NCI-H510A (cell line): ENCODE results near the gene C1QTNF3.
"Not testable (repeated sequence)": the region's sequence is repeated elsewhere in the genome, so short reads cannot be mapped to it uniquely, and the experiment has no call there.

Source experiments
- DNase-seq: peaks from one replicate; lab custom pipeline; 2025; lab: John Stamatoyannopoulos, UW

C1QTNF3 gene

GRCh38 chr5:34051374-34051980 is 8.5 kb upstream of the C1QTNF3 start:
- no peak for DNase-seq

GRCh38 chr5:34047774-34048572 is 5.0 kb upstream of the C1QTNF3 start:
- no peak for DNase-seq

GRCh38 chr5:34047143-34047542 is 4.1 kb upstream of the C1QTNF3 start:
- DNase-seq = no peak

GRCh38 chr5:34045996-34046395 is 3.0 kb upstream of the C1QTNF3 start:
- DNase-seq = no peak

GRCh38 chr5:34045023-34045422 is 2.0 kb upstream of the C1QTNF3 start:
- no peak for DNase-seq

- DNase-seq = no peak
Observed at GRCh38 chr5:34042321-34042720, 692 bp downstream of the C1QTNF3 start.

- no peak for DNase-seq
Observed at GRCh38 chr5:34041247-34041972, 1.6 kb downstream of the C1QTNF3 start.

- DNase-seq = no peak
Observed at GRCh38 chr5:34040472-34040871, 2.5 kb downstream of the C1QTNF3 start.

GRCh38 chr5:34039398-34040157 is 3.4 kb downstream of the C1QTNF3 start:
- DNase-seq = no peak

- no peak for DNase-seq
Observed at GRCh38 chr5:34038838-34039237, 4.2 kb downstream of the C1QTNF3 start.

- DNase-seq = no peak
Observed at GRCh38 chr5:34038390-34038789, 4.6 kb downstream of the C1QTNF3 start.

- no peak for DNase-seq
Observed at GRCh38 chr5:34037726-34038125, 5.3 kb downstream of the C1QTNF3 start.

GRCh38 chr5:34035756-34036155 is 7.3 kb downstream of the C1QTNF3 start:
- no peak for DNase-seq

GRCh38 chr5:34034534-34035327 is 8.3 kb downstream of the C1QTNF3 start:
- DNase-seq = no peak

- no peak for DNase-seq
Observed at GRCh38 chr5:34031966-34032365, 11.0 kb downstream of the C1QTNF3 start.

- no peak for DNase-seq
Observed at GRCh38 chr5:34031117-34031516, 11.9 kb downstream of the C1QTNF3 start.

- DNase-seq = not testable (repeated sequence)
Observed at GRCh38 chr5:34030585-34030984, 12.4 kb downstream of the C1QTNF3 start.

- DNase-seq = no peak
Observed at GRCh38 chr5:34030048-34030447, 13.0 kb downstream of the C1QTNF3 start.

GRCh38 chr5:34028349-34028748 is 14.7 kb downstream of the C1QTNF3 start:
- no peak for DNase-seq

- DNase-seq = no peak
Observed at GRCh38 chr5:34026089-34026761, 16.8 kb downstream of the C1QTNF3 start.
